Measurements from ENCODE around the gene CP. TPM values are rescaled to one million over a fixed set of nuclear protein-coding genes. Genes with fewer than 3 reads are reported as not detected.

The CP gene
- total and polyA plus RNA-seq, 2 of the 13 experiments (the other 11 are each of a cell fraction or from before 2014, with no cell fraction given) = 42.6 to 789 TPM

GRCh38 chr3:149214702-149215101, 6.9 kb downstream of the CP start (continued):
- TF ChIP-seq, protein P1, sequence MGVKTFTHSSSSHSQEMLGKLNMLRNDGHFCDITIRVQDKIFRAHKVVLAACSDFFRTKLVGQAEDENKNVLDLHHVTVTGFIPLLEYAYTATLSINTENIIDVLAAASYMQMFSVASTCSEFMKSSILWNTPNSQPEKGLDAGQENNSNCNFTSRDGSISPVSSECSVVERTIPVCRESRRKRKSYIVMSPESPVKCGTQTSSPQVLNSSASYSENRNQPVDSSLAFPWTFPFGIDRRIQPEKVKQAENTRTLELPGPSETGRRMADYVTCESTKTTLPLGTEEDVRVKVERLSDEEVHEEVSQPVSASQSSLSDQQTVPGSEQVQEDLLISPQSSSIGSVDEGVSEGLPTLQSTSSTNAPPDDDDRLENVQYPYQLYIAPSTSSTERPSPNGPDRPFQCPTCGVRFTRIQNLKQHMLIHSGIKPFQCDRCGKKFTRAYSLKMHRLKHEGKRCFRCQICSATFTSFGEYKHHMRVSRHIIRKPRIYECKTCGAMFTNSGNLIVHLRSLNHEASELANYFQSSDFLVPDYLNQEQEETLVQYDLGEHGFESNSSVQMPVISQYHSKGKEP (CRISPR knock-in tag; IDR thresholded peaks at IDR 0.05) = no peak
- TF ChIP-seq WIZ (CRISPR knock-in tag; IDR thresholded peaks at IDR 0.05) (no peak), ZNF484 (CRISPR knock-in tag; IDR thresholded peaks at IDR 0.05; ENCODE audit: borderline replicate concordance, low read depth) (no peak), REPIN1 (CRISPR knock-in tag; IDR thresholded peaks at IDR 0.05; ENCODE audit: borderline replicate concordance, low read depth) (0 out of 2 replicates have a peak, but pooled peaks have one; percentile 57), IKZF4 (CRISPR knock-in tag; IDR thresholded peaks at IDR 0.05; ENCODE audit: borderline replicate concordance, low read depth, not compliant biosample characterization) (no peak), NR2F6 (IDR thresholded peaks at IDR 0.05) (peak; percentile 82), NR2F6 (CRISPR knock-in tag; IDR thresholded peaks at IDR 0.05) (peak; percentile 82), ZSCAN9 (CRISPR knock-in tag; IDR thresholded peaks at IDR 0.05; ENCODE audit: borderline replicate concordance) (peak; percentile 26; the same call in 1 of the 2 replicates), SMAD9 (CRISPR knock-in tag; IDR thresholded peaks at IDR 0.05) (no peak), SIX4 (CRISPR knock-in tag; IDR thresholded peaks at IDR 0.05) (peak; percentile 72; the same call in 1 of the 2 replicates), TCF7L2 (IDR thresholded peaks at IDR 0.05; ENCODE audit: low read depth, low read length) (no peak), RORA (CRISPR knock-in tag; IDR thresholded peaks at IDR 0.05) (no peak), ZSCAN29 (CRISPR knock-in tag; conservative IDR thresholded peaks at IDR 0.05) (no peak), USF2 (IDR thresholded peaks at IDR 0.05; ENCODE audit: low read depth, low read length) (no peak), USF2 (CRISPR knock-in tag; IDR thresholded peaks at IDR 0.05; ENCODE audit: borderline replicate concordance) (no peak)
- TF ChIP-seq, protein P2, sequence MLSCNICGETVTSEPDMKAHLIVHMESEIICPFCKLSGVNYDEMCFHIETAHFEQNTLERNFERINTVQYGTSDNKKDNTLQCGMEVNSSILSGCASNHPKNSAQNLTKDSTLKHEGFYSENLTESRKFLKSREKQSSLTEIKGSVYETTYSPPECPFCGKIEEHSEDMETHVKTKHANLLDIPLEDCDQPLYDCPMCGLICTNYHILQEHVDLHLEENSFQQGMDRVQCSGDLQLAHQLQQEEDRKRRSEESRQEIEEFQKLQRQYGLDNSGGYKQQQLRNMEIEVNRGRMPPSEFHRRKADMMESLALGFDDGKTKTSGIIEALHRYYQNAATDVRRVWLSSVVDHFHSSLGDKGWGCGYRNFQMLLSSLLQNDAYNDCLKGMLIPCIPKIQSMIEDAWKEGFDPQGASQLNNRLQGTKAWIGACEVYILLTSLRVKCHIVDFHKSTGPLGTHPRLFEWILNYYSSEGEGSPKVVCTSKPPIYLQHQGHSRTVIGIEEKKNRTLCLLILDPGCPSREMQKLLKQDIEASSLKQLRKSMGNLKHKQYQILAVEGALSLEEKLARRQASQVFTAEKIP (CRISPR knock-in tag; IDR thresholded peaks at IDR 0.05; ENCODE audit: borderline replicate concordance) = no peak
- TF ChIP-seq, protein P3, sequence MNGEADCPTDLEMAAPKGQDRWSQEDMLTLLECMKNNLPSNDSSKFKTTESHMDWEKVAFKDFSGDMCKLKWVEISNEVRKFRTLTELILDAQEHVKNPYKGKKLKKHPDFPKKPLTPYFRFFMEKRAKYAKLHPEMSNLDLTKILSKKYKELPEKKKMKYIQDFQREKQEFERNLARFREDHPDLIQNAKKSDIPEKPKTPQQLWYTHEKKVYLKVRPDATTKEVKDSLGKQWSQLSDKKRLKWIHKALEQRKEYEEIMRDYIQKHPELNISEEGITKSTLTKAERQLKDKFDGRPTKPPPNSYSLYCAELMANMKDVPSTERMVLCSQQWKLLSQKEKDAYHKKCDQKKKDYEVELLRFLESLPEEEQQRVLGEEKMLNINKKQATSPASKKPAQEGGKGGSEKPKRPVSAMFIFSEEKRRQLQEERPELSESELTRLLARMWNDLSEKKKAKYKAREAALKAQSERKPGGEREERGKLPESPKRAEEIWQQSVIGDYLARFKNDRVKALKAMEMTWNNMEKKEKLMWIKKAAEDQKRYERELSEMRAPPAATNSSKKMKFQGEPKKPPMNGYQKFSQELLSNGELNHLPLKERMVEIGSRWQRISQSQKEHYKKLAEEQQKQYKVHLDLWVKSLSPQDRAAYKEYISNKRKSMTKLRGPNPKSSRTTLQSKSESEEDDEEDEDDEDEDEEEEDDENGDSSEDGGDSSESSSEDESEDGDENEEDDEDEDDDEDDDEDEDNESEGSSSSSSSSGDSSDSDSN (CRISPR knock-in tag; IDR thresholded peaks at IDR 0.05) = no peak
- TF ChIP-seq, protein P4, sequence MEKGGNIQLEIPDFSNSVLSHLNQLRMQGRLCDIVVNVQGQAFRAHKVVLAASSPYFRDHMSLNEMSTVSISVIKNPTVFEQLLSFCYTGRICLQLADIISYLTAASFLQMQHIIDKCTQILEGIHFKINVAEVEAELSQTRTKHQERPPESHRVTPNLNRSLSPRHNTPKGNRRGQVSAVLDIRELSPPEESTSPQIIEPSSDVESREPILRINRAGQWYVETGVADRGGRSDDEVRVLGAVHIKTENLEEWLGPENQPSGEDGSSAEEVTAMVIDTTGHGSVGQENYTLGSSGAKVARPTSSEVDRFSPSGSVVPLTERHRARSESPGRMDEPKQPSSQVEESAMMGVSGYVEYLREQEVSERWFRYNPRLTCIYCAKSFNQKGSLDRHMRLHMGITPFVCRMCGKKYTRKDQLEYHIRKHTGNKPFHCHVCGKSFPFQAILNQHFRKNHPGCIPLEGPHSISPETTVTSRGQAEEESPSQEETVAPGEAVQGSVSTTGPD (CRISPR knock-in tag; IDR thresholded peaks at IDR 0.05) = peak; percentile 38; the same call in 1 of the 2 replicates
- TF ChIP-seq, protein P5, sequence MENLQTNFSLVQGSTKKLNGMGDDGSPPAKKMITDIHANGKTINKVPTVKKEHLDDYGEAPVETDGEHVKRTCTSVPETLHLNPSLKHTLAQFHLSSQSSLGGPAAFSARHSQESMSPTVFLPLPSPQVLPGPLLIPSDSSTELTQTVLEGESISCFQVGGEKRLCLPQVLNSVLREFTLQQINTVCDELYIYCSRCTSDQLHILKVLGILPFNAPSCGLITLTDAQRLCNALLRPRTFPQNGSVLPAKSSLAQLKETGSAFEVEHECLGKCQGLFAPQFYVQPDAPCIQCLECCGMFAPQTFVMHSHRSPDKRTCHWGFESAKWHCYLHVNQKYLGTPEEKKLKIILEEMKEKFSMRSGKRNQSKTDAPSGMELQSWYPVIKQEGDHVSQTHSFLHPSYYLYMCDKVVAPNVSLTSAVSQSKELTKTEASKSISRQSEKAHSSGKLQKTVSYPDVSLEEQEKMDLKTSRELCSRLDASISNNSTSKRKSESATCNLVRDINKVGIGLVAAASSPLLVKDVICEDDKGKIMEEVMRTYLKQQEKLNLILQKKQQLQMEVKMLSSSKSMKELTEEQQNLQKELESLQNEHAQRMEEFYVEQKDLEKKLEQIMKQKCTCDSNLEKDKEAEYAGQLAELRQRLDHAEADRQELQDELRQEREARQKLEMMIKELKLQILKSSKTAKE (CRISPR knock-in tag; IDR thresholded peaks at IDR 0.05; ENCODE audit: borderline replicate concordance) = no peak

Measured in HepG2 (cell line).